ENCODE results near the gene CDH15. TPM values are rescaled to one million over a fixed set of nuclear protein-coding genes. Genes with fewer than 3 reads are reported as not detected.
A peak's percentile ranks its signal among the peaks of the same experiment; 100 is the strongest.

Gene CDH15
- total and polyA plus RNA-seq, 2 of the 13 experiments (the other 11 are each of a cell fraction or from before 2014, with no cell fraction given) = 0.74 to 2.2 TPM

DNA sequence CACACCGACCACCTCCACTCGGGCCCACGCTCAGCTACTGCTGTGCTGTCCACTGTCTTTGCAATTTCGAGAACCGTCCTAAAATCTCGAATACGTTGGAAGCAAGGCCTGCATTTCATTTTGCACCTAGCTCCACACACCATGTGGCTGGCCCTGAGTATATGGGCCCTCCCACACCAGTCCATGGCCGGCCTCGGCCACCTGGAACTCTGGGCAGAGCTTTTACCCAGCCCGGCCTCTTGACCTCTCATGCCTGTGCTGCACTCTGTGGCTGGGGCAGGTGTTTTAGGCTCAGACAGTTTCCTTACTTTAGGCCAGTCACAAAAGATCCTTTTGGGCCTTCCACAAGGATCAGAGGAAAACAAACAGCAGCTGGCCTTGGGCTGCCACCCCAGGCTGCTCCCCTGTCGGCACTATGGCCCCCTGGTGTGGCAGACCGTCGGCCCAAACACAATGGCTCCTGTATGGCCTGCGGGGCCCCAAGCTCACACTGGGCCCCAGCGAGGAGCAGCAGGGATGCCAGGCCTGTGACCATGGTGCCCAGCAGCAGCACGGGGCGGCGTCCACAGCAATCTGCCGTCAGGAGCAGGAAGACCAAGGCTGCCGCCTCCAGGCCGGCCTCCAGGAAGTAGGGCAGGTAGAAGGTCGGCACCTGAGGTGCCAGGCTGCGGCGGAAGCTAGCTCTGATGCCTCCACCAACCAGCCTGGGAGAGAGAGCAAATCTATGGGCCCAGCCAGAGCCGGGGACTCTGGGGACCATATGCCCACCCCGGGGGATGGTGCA is 26.3 kb downstream of the CDH15 start (continued):
- TF ChIP-seq, protein P1, sequence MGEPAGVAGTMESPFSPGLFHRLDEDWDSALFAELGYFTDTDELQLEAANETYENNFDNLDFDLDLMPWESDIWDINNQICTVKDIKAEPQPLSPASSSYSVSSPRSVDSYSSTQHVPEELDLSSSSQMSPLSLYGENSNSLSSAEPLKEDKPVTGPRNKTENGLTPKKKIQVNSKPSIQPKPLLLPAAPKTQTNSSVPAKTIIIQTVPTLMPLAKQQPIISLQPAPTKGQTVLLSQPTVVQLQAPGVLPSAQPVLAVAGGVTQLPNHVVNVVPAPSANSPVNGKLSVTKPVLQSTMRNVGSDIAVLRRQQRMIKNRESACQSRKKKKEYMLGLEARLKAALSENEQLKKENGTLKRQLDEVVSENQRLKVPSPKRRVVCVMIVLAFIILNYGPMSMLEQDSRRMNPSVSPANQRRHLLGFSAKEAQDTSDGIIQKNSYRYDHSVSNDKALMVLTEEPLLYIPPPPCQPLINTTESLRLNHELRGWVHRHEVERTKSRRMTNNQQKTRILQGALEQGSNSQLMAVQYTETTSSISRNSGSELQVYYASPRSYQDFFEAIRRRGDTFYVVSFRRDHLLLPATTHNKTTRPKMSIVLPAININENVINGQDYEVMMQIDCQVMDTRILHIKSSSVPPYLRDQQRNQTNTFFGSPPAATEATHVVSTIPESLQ (CRISPR knock-in tag; conservative IDR thresholded peaks at IDR 0.05) = no peak
- TF ChIP-seq FOXC1 (CRISPR knock-in tag; IDR thresholded peaks at IDR 0.05; ENCODE audit: borderline replicate concordance) (0 out of 2 replicates have a peak, but pooled peaks have one; percentile 12), NFKBIZ (CRISPR knock-in tag; IDR thresholded peaks at IDR 0.05) (peak; percentile 63; the same call in 1 of the 2 replicates), ZNF547 (CRISPR knock-in tag; IDR thresholded peaks at IDR 0.05) (no peak), CREM (IDR thresholded peaks at IDR 0.05) (peak; percentile 85), CREM (CRISPR knock-in tag; IDR thresholded peaks at IDR 0.05) (no peak), ZNF780A (CRISPR knock-in tag; IDR thresholded peaks at IDR 0.05) (no peak; the same call in 1 of the 2 replicates), ISX (CRISPR knock-in tag; conservative IDR thresholded peaks at IDR 0.05) (no peak), STAT5B (CRISPR knock-in tag; IDR thresholded peaks at IDR 0.05) (no peak), NFATC3 (CRISPR knock-in tag; IDR thresholded peaks at IDR 0.05) (no peak), DR1 (CRISPR knock-in tag; IDR thresholded peaks at IDR 0.05) (peak; percentile 66), TMF1 (CRISPR knock-in tag; IDR thresholded peaks at IDR 0.05; ENCODE audit: low read depth) (no peak), CBX1 (IDR thresholded peaks at IDR 0.05; ENCODE audit: low read depth) (no peak), MAZ (IDR thresholded peaks at IDR 0.05; ENCODE audit: borderline replicate concordance, low read depth, low read length) (peak; percentile 66), MAZ (CRISPR knock-in tag; IDR thresholded peaks at IDR 0.05; ENCODE audit: low read depth) (peak; percentile 70), ARNT2 (CRISPR knock-in tag; IDR thresholded peaks at IDR 0.05; ENCODE audit: low read depth) (peak; percentile 74), ZNF234 (CRISPR knock-in tag; conservative IDR thresholded peaks at IDR 0.05) (no peak)
- TF ChIP-seq, protein P2, sequence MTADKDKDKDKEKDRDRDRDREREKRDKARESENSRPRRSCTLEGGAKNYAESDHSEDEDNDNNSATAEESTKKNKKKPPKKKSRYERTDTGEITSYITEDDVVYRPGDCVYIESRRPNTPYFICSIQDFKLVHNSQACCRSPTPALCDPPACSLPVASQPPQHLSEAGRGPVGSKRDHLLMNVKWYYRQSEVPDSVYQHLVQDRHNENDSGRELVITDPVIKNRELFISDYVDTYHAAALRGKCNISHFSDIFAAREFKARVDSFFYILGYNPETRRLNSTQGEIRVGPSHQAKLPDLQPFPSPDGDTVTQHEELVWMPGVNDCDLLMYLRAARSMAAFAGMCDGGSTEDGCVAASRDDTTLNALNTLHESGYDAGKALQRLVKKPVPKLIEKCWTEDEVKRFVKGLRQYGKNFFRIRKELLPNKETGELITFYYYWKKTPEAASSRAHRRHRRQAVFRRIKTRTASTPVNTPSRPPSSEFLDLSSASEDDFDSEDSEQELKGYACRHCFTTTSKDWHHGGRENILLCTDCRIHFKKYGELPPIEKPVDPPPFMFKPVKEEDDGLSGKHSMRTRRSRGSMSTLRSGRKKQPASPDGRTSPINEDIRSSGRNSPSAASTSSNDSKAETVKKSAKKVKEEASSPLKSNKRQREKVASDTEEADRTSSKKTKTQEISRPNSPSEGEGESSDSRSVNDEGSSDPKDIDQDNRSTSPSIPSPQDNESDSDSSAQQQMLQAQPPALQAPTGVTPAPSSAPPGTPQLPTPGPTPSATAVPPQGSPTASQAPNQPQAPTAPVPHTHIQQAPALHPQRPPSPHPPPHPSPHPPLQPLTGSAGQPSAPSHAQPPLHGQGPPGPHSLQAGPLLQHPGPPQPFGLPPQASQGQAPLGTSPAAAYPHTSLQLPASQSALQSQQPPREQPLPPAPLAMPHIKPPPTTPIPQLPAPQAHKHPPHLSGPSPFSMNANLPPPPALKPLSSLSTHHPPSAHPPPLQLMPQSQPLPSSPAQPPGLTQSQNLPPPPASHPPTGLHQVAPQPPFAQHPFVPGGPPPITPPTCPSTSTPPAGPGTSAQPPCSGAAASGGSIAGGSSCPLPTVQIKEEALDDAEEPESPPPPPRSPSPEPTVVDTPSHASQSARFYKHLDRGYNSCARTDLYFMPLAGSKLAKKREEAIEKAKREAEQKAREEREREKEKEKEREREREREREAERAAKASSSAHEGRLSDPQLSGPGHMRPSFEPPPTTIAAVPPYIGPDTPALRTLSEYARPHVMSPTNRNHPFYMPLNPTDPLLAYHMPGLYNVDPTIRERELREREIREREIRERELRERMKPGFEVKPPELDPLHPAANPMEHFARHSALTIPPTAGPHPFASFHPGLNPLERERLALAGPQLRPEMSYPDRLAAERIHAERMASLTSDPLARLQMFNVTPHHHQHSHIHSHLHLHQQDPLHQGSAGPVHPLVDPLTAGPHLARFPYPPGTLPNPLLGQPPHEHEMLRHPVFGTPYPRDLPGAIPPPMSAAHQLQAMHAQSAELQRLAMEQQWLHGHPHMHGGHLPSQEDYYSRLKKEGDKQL (CRISPR knock-in tag; IDR thresholded peaks at IDR 0.05; ENCODE audit: low read depth) = peak; percentile 86
- TF ChIP-seq, protein P3, sequence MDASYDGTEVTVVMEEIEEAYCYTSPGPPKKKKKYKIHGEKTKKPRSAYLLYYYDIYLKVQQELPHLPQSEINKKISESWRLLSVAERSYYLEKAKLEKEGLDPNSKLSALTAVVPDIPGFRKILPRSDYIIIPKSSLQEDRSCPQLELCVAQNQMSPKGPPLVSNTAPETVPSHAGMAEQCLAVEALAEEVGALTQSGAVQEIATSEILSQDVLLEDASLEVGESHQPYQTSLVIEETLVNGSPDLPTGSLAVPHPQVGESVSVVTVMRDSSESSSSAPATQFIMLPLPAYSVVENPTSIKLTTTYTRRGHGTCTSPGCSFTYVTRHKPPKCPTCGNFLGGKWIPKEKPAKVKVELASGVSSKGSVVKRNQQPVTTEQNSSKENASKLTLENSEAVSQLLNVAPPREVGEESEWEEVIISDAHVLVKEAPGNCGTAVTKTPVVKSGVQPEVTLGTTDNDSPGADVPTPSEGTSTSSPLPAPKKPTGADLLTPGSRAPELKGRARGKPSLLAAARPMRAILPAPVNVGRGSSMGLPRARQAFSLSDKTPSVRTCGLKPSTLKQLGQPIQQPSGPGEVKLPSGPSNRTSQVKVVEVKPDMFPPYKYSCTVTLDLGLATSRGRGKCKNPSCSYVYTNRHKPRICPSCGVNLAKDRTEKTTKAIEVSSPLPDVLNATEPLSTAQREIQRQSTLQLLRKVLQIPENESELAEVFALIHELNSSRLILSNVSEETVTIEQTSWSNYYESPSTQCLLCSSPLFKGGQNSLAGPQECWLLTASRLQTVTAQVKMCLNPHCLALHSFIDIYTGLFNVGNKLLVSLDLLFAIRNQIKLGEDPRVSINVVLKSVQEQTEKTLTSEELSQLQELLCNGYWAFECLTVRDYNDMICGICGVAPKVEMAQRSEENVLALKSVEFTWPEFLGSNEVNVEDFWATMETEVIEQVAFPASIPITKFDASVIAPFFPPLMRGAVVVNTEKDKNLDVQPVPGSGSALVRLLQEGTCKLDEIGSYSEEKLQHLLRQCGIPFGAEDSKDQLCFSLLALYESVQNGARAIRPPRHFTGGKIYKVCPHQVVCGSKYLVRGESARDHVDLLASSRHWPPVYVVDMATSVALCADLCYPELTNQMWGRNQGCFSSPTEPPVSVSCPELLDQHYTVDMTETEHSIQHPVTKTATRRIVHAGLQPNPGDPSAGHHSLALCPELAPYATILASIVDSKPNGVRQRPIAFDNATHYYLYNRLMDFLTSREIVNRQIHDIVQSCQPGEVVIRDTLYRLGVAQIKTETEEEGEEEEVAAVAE (CRISPR knock-in tag; IDR thresholded peaks at IDR 0.05; ENCODE audit: borderline replicate concordance) = peak; percentile 77; the same call in 1 of the 2 replicates
